ENCODE measurements around the gene ALK. TPM values are rescaled to one million over a fixed set of nuclear protein-coding genes. Genes with fewer than 3 reads are reported as not detected.

ALK gene
- total RNA-seq, 4 donors from 2014 or later: 0.85 to 2.4 (median 1.8) TPM

DNA sequence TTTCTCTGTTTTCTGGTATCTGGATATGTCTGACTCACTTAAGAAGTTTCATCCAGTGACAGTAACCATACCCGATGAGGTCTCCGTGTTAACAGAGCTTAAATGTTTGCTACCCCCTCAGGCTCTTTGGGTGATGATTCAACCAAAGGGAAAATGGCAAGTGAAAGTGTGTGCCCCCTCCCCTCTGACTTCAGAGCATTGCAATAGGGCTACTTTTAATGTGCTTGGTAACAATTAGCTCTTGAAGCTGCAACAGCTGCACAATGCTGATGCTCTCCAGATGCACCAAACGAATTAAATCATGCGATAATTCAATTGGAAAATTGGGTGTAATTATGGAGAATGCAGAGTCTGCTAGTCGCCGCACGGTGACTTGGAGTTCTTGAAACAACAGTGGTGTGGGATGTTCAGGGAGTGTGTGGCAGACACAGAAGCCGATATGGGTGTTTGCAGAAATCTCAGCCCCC is 270.7 kb downstream of the ALK start:
- TF ChIP-seq, protein P1, sequence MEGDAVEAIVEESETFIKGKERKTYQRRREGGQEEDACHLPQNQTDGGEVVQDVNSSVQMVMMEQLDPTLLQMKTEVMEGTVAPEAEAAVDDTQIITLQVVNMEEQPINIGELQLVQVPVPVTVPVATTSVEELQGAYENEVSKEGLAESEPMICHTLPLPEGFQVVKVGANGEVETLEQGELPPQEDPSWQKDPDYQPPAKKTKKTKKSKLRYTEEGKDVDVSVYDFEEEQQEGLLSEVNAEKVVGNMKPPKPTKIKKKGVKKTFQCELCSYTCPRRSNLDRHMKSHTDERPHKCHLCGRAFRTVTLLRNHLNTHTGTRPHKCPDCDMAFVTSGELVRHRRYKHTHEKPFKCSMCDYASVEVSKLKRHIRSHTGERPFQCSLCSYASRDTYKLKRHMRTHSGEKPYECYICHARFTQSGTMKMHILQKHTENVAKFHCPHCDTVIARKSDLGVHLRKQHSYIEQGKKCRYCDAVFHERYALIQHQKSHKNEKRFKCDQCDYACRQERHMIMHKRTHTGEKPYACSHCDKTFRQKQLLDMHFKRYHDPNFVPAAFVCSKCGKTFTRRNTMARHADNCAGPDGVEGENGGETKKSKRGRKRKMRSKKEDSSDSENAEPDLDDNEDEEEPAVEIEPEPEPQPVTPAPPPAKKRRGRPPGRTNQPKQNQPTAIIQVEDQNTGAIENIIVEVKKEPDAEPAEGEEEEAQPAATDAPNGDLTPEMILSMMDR (IDR thresholded peaks at IDR 0.05; ENCODE audit: low read depth): no peak

DNA sequence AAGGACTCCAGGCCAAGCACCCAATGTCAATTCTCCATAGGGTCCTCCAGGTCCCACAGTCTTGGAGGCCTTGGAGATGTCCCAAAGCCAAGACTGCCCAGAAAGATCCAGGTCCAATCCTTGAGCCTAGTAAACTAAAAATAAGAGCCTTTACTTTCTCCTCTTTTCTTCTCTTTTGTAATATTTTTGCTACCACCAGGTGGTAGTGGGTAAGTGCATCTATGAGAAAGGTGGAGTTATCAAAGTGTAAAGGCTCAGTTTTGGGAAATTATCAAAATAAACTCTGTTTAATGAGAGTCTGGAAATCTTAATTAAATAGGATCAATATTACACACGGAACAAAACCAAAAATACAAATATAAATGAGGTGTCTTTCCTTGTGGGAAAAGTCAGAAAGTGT is 276.4 kb downstream of the ALK start:
- TF ChIP-seq, protein P1 (IDR thresholded peaks at IDR 0.05; ENCODE audit: low read depth): no peak

DNA sequence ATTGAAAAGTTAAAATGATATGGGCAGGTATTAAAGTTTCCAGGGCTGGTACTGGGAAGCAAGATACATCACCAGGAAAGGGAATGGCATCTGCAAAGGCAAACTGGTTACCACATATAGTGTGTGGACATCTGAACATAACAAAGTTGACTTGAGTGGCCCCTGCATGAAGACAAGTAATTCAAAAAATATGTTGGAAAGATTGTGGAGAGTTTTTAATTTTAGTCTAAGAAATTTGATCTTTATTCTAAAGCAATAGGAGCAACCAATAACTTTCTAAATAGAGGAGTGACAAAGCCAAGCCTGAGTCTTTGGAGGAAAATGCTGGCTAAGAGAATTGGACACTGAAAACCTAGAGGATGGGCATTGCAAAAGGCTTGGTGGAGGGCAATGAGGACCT is 278.2 kb downstream of the ALK start:
- TF ChIP-seq, protein P1 (IDR thresholded peaks at IDR 0.05; ENCODE audit: low read depth): no peak

DNA sequence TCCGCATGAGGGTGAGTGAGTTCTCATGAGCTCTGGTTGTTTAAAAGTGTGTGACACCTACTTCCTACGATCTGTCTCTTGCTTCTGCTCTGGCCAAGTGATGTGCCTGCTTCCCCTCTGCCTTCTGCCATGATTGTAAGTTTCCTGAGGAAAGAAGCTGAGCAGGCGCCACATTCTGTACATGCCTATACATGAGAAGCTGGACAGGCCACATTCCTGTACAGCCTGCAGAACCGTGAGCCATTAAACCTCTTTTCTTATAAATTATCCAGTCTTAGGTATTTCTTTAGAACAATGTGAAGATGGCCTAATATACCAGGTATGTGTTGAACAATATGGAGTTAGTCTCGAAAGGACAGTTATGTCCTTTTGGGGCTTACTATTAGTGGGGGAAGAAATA is 281.0 kb downstream of the ALK start:
- TF ChIP-seq, protein P1 (IDR thresholded peaks at IDR 0.05; ENCODE audit: low read depth): no peak

DNA sequence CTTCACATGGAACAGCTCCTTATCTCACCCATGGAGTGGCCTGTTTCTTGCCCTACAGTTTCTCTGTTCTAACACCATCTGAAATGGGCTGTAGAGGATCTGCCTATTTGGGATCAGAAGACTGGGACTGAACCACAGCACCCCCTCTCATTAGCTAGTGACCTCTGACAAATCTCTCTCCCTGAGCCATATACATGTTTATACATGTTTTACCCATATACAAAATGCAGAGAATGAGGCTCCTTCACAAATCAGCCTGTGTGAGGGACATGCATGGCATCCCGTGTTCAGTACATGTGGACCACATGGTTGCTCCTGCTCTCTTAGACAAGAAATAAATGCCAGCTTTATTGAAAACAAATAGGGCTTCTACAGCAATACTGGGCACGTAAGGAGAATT is 282.7 kb downstream of the ALK start:
- TF ChIP-seq, protein P1 (IDR thresholded peaks at IDR 0.05; ENCODE audit: low read depth): no peak

DNA sequence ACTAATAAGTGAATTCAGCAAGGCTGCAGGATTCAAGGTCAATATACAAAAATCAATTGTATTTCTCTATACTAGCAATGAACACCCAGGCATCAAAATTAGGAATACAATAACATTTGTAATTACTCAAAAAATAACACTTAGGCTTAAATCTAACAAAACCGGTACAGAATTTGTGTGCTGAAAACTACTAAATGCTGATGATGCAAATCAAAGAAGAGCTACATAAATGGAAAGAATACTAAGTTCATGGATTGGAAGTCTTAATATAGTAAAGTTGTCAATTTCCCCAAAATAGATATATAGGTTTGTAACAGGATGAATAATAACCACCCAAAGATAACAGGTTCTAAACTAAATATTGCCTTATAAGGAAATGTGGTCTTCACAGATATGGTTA is 286.5 kb downstream of the ALK start:
- TF ChIP-seq, protein P1 (IDR thresholded peaks at IDR 0.05; ENCODE audit: low read depth): no peak

DNA sequence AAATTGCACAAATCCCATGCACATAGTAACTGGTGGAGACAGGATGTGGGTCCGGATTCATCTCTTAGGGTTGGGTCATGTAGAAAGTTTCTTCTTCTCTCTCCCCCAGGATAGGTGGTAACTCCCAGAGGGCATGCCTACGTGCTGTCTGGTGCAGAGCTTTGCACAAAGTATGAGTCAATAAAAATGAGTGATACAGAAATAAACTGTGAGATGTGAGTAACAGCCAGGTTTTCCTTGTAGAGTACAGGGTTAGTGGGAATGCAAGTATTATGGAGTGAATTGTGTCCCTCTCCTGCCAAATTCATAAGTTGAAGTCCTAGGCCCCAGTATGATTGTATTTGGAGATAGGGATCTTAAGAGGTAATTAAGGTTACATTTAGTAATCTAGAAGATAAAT is 289.4 kb downstream of the ALK start:
- TF ChIP-seq, protein P1 (IDR thresholded peaks at IDR 0.05; ENCODE audit: low read depth): no peak
